Right lobe of liver (tissue), 6 donors: ENCODE results near the gene VCAM1. TPM values are rescaled to one million over a fixed set of nuclear protein-coding genes. Genes with fewer than 3 reads are reported as not detected.

Experiments
- ATAC-seq, 4 donors: fragments of 200-7000 bp; cut with Tn5 transposase; one replicate each; pipeline ENCODE4 v1.9.1; 2020; ENCODE audit warnings: mild to moderate bottlenecking in 4 of 4, moderate library complexity in 4 of 4
- DNase-seq, 3 donors: peaks; one replicate each; pipeline ENCODE4 v3.0.0-alpha.2; 2020
- H3K27ac ChIP-seq, 3 donors: fragments of 200-600 bp; one replicate each; pipeline ENCODE4 v1.8.0; 2022
- H3K27me3 ChIP-seq, 2 donors: fragments of 200-600 bp; one replicate each; pipeline ENCODE4 v1.8.0; 2022
- H3K36me3 ChIP-seq, 4 donors: fragments of 200-600 bp; sonication (generic) in 1 of 4; one replicate each; pipeline versions ENCODE4 v1.5.1 to v1.8.0; 2017 to 2022; ENCODE audit warnings: control low read depth in 1 of 4
- H3K4me1 ChIP-seq, 4 donors: fragments of 200-600 bp; sonication (generic) in 1 of 4; one replicate each; pipeline versions ENCODE4 v1.5.1 to v1.8.0; 2017 to 2022; ENCODE audit warnings: control low read depth in 1 of 4
- H3K4me3 ChIP-seq, 3 donors: fragments of 200-600 bp; one replicate each; pipeline ENCODE4 v1.8.0; 2022
- H3K9me3 ChIP-seq, 4 donors: fragments of 200-600 bp; sonication (generic) in 1 of 4; one replicate each; pipeline versions ENCODE4 v1.5.1 to v1.8.0; 2017 to 2022; ENCODE audit warnings: control low read depth in 1 of 4
- CTCF ChIP-seq, 4 donors: fragments of 200-600 bp in 3 of 4; fragments of 450-650 bp in 1 of 4; IDR thresholded peaks; one replicate each; pipeline versions ENCODE4 v1.5.1 to v1.8.0; 2016 to 2022; ENCODE audit warnings: antibody characterized with exemption in 4 of 4, mild to moderate bottlenecking in 2 of 4
- POLR2A ChIP-seq: fragments of 450-650 bp; IDR thresholded peaks from one replicate; pipeline ENCODE4 v1.6.1; 2017; ENCODE audit warnings: antibody characterized with exemption, mild to moderate bottlenecking
- WGBS: methylation state at CpG from one replicate; pipeline ENCODE4 v1.1.6; 2018; ENCODE audit warnings: low coverage, low lambda C conversion rate; ENCODE audit not compliant: insufficient coverage; ENCODE audit errors: missing lambda C conversion rate; 5-methylcytosine and 5-hydroxymethylcytosine counted together
- intact Hi-C, 2 donors: fragments of 100-400 bp; cut with DNase I; formaldehyde crosslinking; loops; one replicate each; pipeline versions ENCODE4 v1.11.2 to v1.14.1; 2022
- total RNA-seq, 6 experiments: library from RNA; depleted of rRNA in 2 of 6; stranded (reverse); fragments of >200 nt in 2 of 6; fragmentation: NEBNext Ultra II Directional in 3 of 6; extraction: Animal tissue kit (Norgen Biotek cat#: 25700) in 3 of 6; gene quantifications; one replicate each; pipeline versions ENCODE4 v1.1.0 to v1.2.4, GENCODE V29; 2016 to 2023
- donor health status: DM: no; HTN: yes; CAD: no.
- donor health status: DM: no; HTN: no; CAD: no.
- donor health status: DM: no; HTN: no; CAD: no.
- donor health status: DM: no; HTN: yes; CAD: no.
- donor health status: DM: no; HTN: yes; CAD: no.

VCAM1 gene
- total RNA-seq, 6 experiments from 2014 or later, result 2.5 to 17.4 (median 11.2) TPM

- no peaks in the 10 kb centered on the region for H3K36me3 ChIP-seq
- H3K9me3 ChIP-seq, result no peaks in the 10 kb centered on the region
- 75% methylated on average over 8 of the region's 9 CpGs for WGBS
- ATAC-seq, result no peak
- intact Hi-C loops, result no loop called here
- H3K27me3 ChIP-seq, result no peaks in the 10 kb centered on the region
- no peak for TF ChIP-seq POLR2A
- no peak for TF ChIP-seq CTCF (IDR thresholded peaks at IDR 0.05)
- no peak overlapping the region for H3K27ac ChIP-seq
- H3K4me3 ChIP-seq, result no peak overlapping the region
- DNase-seq, result no peak
- H3K4me1 ChIP-seq, result no peaks in the 10 kb centered on the region
Observed at GRCh38 chr1:100750005-100750885, 30.7 kb downstream of the VCAM1 start.

- WGBS, result 75% methylated on average over 5 of the region's 5 CpGs
- intact Hi-C loops, result no loop called here
- no peak for ATAC-seq
Observed at GRCh38 chr1:100752791-100753190, 33.2 kb downstream of the VCAM1 start.

GRCh38 chr1:100757946-100758345, 38.4 kb downstream of the VCAM1 start:
- Histone ChIP-seq H3K27ac (no peak overlapping the region), H3K4me1 (no peaks in the 10 kb centered on the region), H3K4me3 (no peak overlapping the region), H3K36me3 (no peaks in the 10 kb centered on the region), H3K9me3 (no peaks in the 10 kb centered on the region), H3K27me3 (no peaks in the 10 kb centered on the region)
- intact Hi-C loops, result no loop called here
- no peak for ATAC-seq
- TF ChIP-seq POLR2A, result no peak
- TF ChIP-seq CTCF (IDR thresholded peaks at IDR 0.05), result no peak
- no peak for DNase-seq
- 85% methylated on average over 4 of the region's 4 CpGs for WGBS

More at GRCh38 chr1:100752791-100753190, 33.2 kb downstream of the VCAM1 start:
- no peaks in the 10 kb centered on the region for H3K27me3 ChIP-seq
- no peaks in the 10 kb centered on the region for H3K9me3 ChIP-seq
- DNase-seq, result no peak
- no peaks in the 10 kb centered on the region for H3K4me1 ChIP-seq
- no peak overlapping the region for H3K27ac ChIP-seq
- H3K4me3 ChIP-seq, result no peak overlapping the region
- H3K36me3 ChIP-seq, result no peaks in the 10 kb centered on the region
- TF ChIP-seq CTCF (IDR thresholded peaks at IDR 0.05) (no peak), POLR2A (no peak)

GRCh38 chr1:100759188-100759587, 39.6 kb downstream of the VCAM1 start:
- H3K4me1 ChIP-seq, result no peaks in the 10 kb centered on the region
- H3K9me3 ChIP-seq, result no peaks in the 10 kb centered on the region
- no peak overlapping the region for H3K4me3 ChIP-seq
- ATAC-seq (no peak), DNase-seq (no peak)
- intact Hi-C loops, result no loop called here
- 69% methylated on average over 3 of the region's 3 CpGs for WGBS
- H3K27ac ChIP-seq, result no peak overlapping the region
- no peaks in the 10 kb centered on the region for H3K27me3 ChIP-seq
- no peaks in the 10 kb centered on the region for H3K36me3 ChIP-seq
- no peak for TF ChIP-seq CTCF (IDR thresholded peaks at IDR 0.05)
